ENCODE results near the gene SDCBP2.

DNA sequence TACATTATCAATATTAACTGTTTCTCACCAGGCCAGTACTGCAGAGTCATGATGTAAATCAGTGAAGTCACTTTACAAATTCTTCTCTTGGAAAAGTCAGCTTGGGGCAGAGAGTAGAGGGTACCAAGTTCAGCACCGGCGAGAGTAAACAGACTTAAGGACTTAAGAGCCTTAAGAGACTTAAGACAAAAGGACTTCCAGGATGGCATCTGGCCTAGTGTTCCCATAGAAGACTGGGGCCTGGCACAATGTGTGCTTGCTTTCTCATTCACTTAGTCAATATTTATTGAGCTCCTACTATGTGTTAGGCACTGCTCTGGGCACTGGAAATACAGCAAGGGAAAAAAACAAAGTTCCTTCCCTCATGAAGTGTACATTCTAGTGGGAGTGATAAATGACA is 64.2 kb downstream of the SDCBP2 start:
- TF ChIP-seq SP1 (IDR thresholded peaks at IDR 0.05) = no peak
- no peak for TF ChIP-seq L3MBTL2 (conservative IDR thresholded peaks at IDR 0.05)
- no peak for TF ChIP-seq TARDBP (IDR thresholded peaks at IDR 0.05)
- TF ChIP-seq FOXA1 (IDR thresholded peaks at IDR 0.05) = no peak
- no peak for TF ChIP-seq CTBP1 (IDR thresholded peaks at IDR 0.05; ENCODE audit: borderline replicate concordance)
- TF ChIP-seq FOXK2 (IDR thresholded peaks at IDR 0.05) = no peak
- no peak for TF ChIP-seq ARNT (IDR thresholded peaks at IDR 0.05)

Data from HEK293T (cell line).